KMS-11 (cell line): ENCODE measurements around the gene AXDND1.
"Not testable (repeated sequence)": the region's sequence is repeated elsewhere in the genome, so short reads cannot be mapped to it uniquely, and the experiment has no call there.

ENCODE experiments used
- H2AFZ ChIP-seq: fragments of 200-600 bp; sonication (generic); 2 replicates; pipeline ENCODE4 v1.6.1; 2016; ENCODE audit warnings: antibody characterized with exemption, mixed run types, low read depth
- H3K27ac ChIP-seq: fragments of 200-600 bp; sonication (generic); 2 replicates; pipeline ENCODE4 v1.6.1; 2016; ENCODE audit warnings: mild to moderate bottlenecking, mixed run types
- H3K27me3 ChIP-seq: fragments of 200-600 bp; sonication (generic); 2 replicates; pipeline ENCODE4 v1.6.1; 2017; ENCODE audit warnings: mild to moderate bottlenecking, low read depth, mixed run types, moderate library complexity; ENCODE audit not compliant: insufficient read depth
- H3K36me3 ChIP-seq: fragments of 200-600 bp; sonication (generic); 2 replicates; pipeline ENCODE4 v1.6.1; 2017; ENCODE audit warnings: mild to moderate bottlenecking, mixed run types; ENCODE audit not compliant: insufficient read depth
- H3K4me1 ChIP-seq: fragments of 200-600 bp; sonication (generic); 2 replicates; pipeline ENCODE4 v1.6.1; 2016; ENCODE audit warnings: mild to moderate bottlenecking, low read depth, mixed run types; ENCODE audit not compliant: poor library complexity, severe bottlenecking
- H3K4me2 ChIP-seq: fragments of 200-600 bp; sonication (generic); 2 replicates; pipeline ENCODE4 v1.7.0; 2016; ENCODE audit warnings: mild to moderate bottlenecking, mixed run types
- H3K4me3 ChIP-seq: fragments of 200-600 bp; sonication (generic); IDR thresholded peaks from 2 replicates; pipeline ENCODE4 v1.6.1; 2017; ENCODE audit warnings: low read depth, low read length, mixed read lengths; ENCODE audit not compliant: insufficient read depth
- H3K79me2 ChIP-seq: fragments of 200-600 bp; sonication (generic); 2 replicates; pipeline ENCODE4 v1.6.1; 2016; ENCODE audit warnings: low read depth, mixed run types; ENCODE audit not compliant: insufficient read depth
- H3K9ac ChIP-seq: fragments of 200-600 bp; sonication (generic); 2 replicates; pipeline ENCODE4 v1.6.1; 2016; ENCODE audit warnings: mild to moderate bottlenecking, mixed run types
- H4K20me1 ChIP-seq: fragments of 200-600 bp; sonication (generic); 2 replicates; pipeline ENCODE4 v1.6.1; 2016; ENCODE audit warnings: mild to moderate bottlenecking, mixed run types; ENCODE audit not compliant: insufficient read depth
- TF ChIP-seq, protein P1 (sequence below): fragments of 200-600 bp; sonication (generic); conservative IDR thresholded peaks from 2 replicates; pipeline ENCODE4 v1.6.1; 2017; ENCODE audit warnings: low read depth, mild to moderate bottlenecking, antibody characterized with exemption, low read length, moderate library complexity, mixed read lengths

Gene AXDND1

DNA sequence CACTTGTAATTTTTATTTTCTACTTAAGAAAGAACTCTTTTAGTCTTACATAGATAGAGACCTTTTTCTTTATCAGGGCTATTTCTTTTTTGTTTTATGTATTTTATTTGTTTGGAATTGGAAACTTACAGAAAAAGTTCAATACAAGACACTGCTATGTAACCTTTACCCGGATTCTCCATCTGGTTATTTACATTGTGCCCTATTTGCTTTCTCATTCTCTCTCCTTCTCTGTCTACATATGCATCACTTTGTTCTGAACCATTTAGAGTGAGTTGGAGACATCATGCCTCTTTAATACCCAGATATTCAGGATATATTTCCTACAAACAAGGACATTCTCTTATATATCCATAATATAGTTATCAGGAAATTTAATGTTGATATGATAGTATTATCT lies 18.3 kb downstream of the AXDND1 start:
- Histone ChIP-seq H3K27me3 (no peaks in the 10 kb centered on the region), H3K4me1 (no peaks in the 10 kb centered on the region), H3K4me3 (no peak overlapping the region), H3K36me3 (no peaks in the 10 kb centered on the region), H3K4me2 (no peak overlapping the region), H2AFZ (no peak overlapping the region), H3K79me2 (no peaks in the 10 kb centered on the region), H4K20me1 (no peaks in the 10 kb centered on the region), H3K27ac (no peak overlapping the region), H3K9ac (no peak overlapping the region)
- TF ChIP-seq, protein P1, sequence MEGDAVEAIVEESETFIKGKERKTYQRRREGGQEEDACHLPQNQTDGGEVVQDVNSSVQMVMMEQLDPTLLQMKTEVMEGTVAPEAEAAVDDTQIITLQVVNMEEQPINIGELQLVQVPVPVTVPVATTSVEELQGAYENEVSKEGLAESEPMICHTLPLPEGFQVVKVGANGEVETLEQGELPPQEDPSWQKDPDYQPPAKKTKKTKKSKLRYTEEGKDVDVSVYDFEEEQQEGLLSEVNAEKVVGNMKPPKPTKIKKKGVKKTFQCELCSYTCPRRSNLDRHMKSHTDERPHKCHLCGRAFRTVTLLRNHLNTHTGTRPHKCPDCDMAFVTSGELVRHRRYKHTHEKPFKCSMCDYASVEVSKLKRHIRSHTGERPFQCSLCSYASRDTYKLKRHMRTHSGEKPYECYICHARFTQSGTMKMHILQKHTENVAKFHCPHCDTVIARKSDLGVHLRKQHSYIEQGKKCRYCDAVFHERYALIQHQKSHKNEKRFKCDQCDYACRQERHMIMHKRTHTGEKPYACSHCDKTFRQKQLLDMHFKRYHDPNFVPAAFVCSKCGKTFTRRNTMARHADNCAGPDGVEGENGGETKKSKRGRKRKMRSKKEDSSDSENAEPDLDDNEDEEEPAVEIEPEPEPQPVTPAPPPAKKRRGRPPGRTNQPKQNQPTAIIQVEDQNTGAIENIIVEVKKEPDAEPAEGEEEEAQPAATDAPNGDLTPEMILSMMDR, result no peak

DNA sequence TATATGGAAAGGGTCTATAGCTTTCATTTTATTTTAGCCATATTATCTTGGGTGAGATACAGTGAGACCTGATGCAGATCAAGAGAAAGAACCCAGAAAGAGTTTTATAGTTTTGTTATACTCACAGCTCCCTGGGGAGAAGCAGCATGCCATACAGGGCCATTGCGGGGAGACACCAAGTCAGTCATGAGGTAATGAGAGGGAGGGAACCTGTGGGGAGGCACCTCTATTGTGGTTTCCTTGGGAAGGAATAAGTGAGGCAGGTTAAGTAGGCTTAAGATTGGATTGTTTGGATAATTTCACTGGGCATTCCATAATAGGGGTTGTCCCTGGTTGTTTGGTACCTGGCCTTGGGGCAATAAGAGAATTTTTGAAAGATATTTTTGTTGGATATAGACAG lies 19.7 kb downstream of the AXDND1 start:
- H3K79me2 ChIP-seq, result no peaks in the 10 kb centered on the region
- no peak overlapping the region for H3K4me2 ChIP-seq
- H3K9ac ChIP-seq, result no peak overlapping the region
- H2AFZ ChIP-seq, result no peak overlapping the region
- no peaks in the 10 kb centered on the region for H3K4me1 ChIP-seq
- no peaks in the 10 kb centered on the region for H4K20me1 ChIP-seq
- no peaks in the 10 kb centered on the region for H3K36me3 ChIP-seq
- H3K27ac ChIP-seq, result no peak overlapping the region
- no peak overlapping the region for H3K4me3 ChIP-seq
- H3K27me3 ChIP-seq, result no peaks in the 10 kb centered on the region
- TF ChIP-seq, protein P1, result no peak

DNA sequence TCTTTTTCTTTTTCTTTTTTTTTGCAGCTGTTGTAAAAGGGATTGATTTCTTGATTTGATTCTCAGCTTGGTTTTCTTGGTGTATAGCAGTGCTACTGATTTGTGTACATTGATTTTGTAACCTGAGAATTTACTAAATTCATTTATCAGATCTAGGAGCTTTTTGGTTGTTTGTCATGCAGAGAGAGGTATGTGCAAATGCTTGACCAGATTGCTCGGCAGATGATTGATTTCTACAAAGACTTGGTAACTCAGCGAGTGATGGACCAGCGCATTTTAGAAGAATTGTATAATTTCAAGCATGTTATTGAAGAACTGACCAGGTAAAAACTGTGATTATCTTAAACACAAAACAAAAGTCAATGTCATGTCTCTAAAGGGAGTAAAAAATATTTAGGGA lies 27.9 kb downstream of the AXDND1 start:
- no peaks in the 10 kb centered on the region for H3K27me3 ChIP-seq
- TF ChIP-seq, protein P1, result no peak
- no peaks in the 10 kb centered on the region for H3K4me1 ChIP-seq
- no peaks in the 10 kb centered on the region for H3K79me2 ChIP-seq
- no peak overlapping the region for H3K4me3 ChIP-seq
- no peak overlapping the region for H3K27ac ChIP-seq
- no peak overlapping the region for H3K9ac ChIP-seq
- no peaks in the 10 kb centered on the region for H3K36me3 ChIP-seq
- H3K4me2 ChIP-seq, result no peak overlapping the region
- H2AFZ ChIP-seq, result no peak overlapping the region
- no peaks in the 10 kb centered on the region for H4K20me1 ChIP-seq

DNA sequence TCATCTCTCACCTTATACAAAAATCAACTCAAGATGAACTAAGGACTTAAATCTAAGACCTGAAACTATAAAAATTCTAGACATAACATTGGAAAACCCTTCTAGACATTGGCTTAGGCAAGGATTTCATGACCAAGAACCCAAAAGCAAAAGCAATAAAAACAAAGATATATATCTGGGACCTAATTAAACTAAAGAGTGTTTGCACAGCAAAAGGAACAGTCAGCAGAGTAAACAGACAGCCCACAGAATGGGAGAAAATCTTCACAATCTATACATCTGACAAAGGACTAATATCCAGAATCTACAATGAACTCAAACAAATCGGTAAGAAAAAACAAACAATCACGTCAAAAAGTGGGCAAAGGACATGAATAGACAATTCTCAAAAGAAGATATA lies 33.6 kb downstream of the AXDND1 start:
- H3K36me3 ChIP-seq, H3K4me3 ChIP-seq, H3K4me2 ChIP-seq, H3K27ac ChIP-seq, H2AFZ ChIP-seq, H3K9ac ChIP-seq, H4K20me1 ChIP-seq, H3K27me3 ChIP-seq, H3K4me1 ChIP-seq, H3K79me2 ChIP-seq: not testable (repeated sequence)

DNA sequence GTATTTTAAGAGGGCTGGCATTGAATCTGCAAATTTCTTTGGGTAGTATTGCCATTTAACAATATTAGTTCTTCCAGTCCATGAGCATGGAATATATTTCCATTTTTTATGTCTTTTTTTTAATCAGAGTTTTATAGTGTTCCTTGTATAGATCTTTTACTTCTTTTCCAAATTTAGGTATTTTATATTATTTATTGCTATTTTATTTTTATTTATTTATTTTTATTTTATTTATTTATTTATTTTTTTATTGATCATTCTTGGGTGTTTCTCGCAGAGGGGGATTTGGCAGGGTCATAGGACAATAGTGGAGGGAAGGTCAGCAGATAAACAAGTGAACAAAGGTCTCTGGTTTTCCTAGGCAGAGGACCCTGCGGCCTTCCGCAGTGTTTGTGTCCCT lies 52.0 kb downstream of the AXDND1 start:
- not testable (repeated sequence) for H3K4me1 ChIP-seq, H3K4me3 ChIP-seq, H3K27ac ChIP-seq

DNA sequence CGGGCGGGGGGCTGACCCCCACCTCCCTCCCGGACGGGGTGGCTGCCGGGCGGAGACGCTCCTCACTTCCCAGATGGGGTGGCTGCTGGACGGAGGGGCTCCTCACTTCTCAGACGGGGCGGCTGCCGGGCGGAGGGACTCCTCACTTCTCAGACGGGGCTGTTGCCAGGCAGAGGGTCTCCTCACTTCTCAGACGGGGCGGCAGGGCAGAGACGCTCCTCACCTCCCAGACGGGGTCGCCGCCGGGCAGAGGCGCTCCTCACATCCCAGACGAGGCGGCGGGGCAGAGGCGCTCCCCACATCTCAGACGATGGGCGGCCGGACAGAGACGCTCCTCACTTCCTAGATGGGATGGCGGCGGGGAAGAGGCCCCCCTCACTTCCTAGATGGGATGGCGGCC lies 52.9 kb downstream of the AXDND1 start:
- H3K36me3 ChIP-seq, H4K20me1 ChIP-seq, H3K4me1 ChIP-seq, H2AFZ ChIP-seq, H3K27ac ChIP-seq, H3K4me3 ChIP-seq, H3K4me2 ChIP-seq, H3K27me3 ChIP-seq, H3K79me2 ChIP-seq, H3K9ac ChIP-seq: not testable (repeated sequence)

More for the DNA sequence above, 52.0 kb downstream of the AXDND1 start:
- H3K36me3 ChIP-seq, H3K27me3 ChIP-seq, H4K20me1 ChIP-seq, H2AFZ ChIP-seq, H3K4me2 ChIP-seq, H3K79me2 ChIP-seq, H3K9ac ChIP-seq: not testable (repeated sequence)
